Karpas-422 (cell line): ENCODE results near the gene DBH. TPM values are rescaled to one million over a fixed set of nuclear protein-coding genes. Genes with fewer than 3 reads are reported as not detected.

ENCODE experiments used
- DNase-seq: peaks from one replicate; pipeline ENCODE4 v3.0.0-alpha.2; 2015
- H2AFZ ChIP-seq: fragments of 200-600 bp; sonication (generic); 2 replicates; pipeline ENCODE4 v1.6.1; 2014; ENCODE audit warnings: antibody characterized with exemption, low read length, mixed read lengths
- H3K27ac ChIP-seq: fragments of 200-600 bp; sonication (generic); 2 replicates; pipeline ENCODE4 v1.5.1; 2014; ENCODE audit warnings: mild to moderate bottlenecking, low read length, moderate library complexity
- H3K27me3 ChIP-seq: fragments of 200-600 bp; sonication (generic); 2 replicates; pipeline ENCODE4 v1.6.1; 2014; ENCODE audit warnings: low read length, mixed read lengths
- H3K36me3 ChIP-seq: fragments of 200-600 bp; sonication (generic); 2 replicates; pipeline ENCODE4 v1.6.1; 2014; ENCODE audit warnings: low read length, mixed read lengths; ENCODE audit not compliant: insufficient read depth
- H3K4me1 ChIP-seq: fragments of 200-600 bp; sonication (generic); 2 replicates; pipeline ENCODE4 v1.6.1; 2014; ENCODE audit warnings: mild to moderate bottlenecking, low read length, mixed read lengths
- H3K4me2 ChIP-seq: fragments of 200-600 bp; sonication (generic); 2 replicates; pipeline ENCODE4 v1.6.1; 2014; ENCODE audit warnings: low read length, low read depth, mild to moderate bottlenecking; ENCODE audit not compliant: poor library complexity, severe bottlenecking
- H3K4me3 ChIP-seq: fragments of 200-600 bp; sonication (generic); 2 replicates; pipeline ENCODE4 v1.5.1; 2014; ENCODE audit warnings: mild to moderate bottlenecking, antibody characterized with exemption, low read length, mixed read lengths
- H3K79me2 ChIP-seq: fragments of 200-600 bp; sonication (generic); 2 replicates; pipeline ENCODE4 v1.6.1; 2014; ENCODE audit warnings: mild to moderate bottlenecking, low read length, mixed read lengths
- H3K9ac ChIP-seq: fragments of 200-600 bp; sonication (generic); 2 replicates; pipeline ENCODE4 v1.6.0; 2014; ENCODE audit warnings: low read length
- H3K9me2 ChIP-seq: fragments of 200-600 bp; sonication (generic), shearing (Covaris generic); replicated peaks from 2 replicates; pipeline ENCODE4 v1.6.0; 2014; ENCODE audit warnings: mild to moderate bottlenecking, low read length, moderate library complexity; ENCODE audit not compliant: insufficient read depth
- H3K9me3 ChIP-seq: fragments of 300-700, 200-600 bp; sonication (generic); 2 replicates; pipeline ENCODE4 v1.6.1; 2014; ENCODE audit warnings: low read length, mixed read lengths
- H4K20me1 ChIP-seq: fragments of 200-600 bp; sonication (generic); 2 replicates; pipeline ENCODE4 v1.6.1; 2014; ENCODE audit warnings: mild to moderate bottlenecking, antibody characterized with exemption, low read length, low read depth; ENCODE audit not compliant: insufficient read depth
- total RNA-seq: library from RNA; depleted of rRNA; stranded (reverse); fragments of >200 nt; shearing (Covaris generic); gene quantifications from 2 replicates; pipeline ENCODE4 v1.2.3, GENCODE V29; 2014; ENCODE audit warnings: low replicate concordance

The DBH gene
- total RNA-seq, 1 experiment from 2014 or later, result not detected

GRCh38 chr9:133607381-133607780, 28.8 kb upstream of the DBH start:
- Histone ChIP-seq H3K9me3 (no peaks in the 10 kb centered on the region), H3K27ac (no peak overlapping the region), H3K9me2 (no peaks in the 10 kb centered on the region), H3K36me3 (no peaks in the 10 kb centered on the region), H4K20me1 (no peaks in the 10 kb centered on the region), H2AFZ (no peak overlapping the region), H3K79me2 (no peaks in the 10 kb centered on the region), H3K4me3 (no peak overlapping the region), H3K4me1 (peaks cover 14% of the 10 kb centered on the region), H3K27me3 (no peaks in the 10 kb centered on the region), H3K9ac (no peak overlapping the region), H3K4me2 (no peak overlapping the region)
- no peak for DNase-seq

GRCh38 chr9:133607976-133608375, 28.2 kb upstream of the DBH start:
- Histone ChIP-seq H3K27ac (no peak overlapping the region), H4K20me1 (no peaks in the 10 kb centered on the region), H3K4me1 (peaks cover 14% of the 10 kb centered on the region), H3K36me3 (no peaks in the 10 kb centered on the region), H3K79me2 (no peaks in the 10 kb centered on the region), H3K9ac (no peak overlapping the region), H3K9me3 (no peaks in the 10 kb centered on the region), H3K4me3 (no peak overlapping the region), H3K27me3 (no peaks in the 10 kb centered on the region), H3K9me2 (no peaks in the 10 kb centered on the region), H3K4me2 (no peak overlapping the region), H2AFZ (no peak overlapping the region)
- DNase-seq, result no peak

GRCh38 chr9:133608382-133608781, 27.8 kb upstream of the DBH start:
- no peaks in the 10 kb centered on the region for H3K9me3 ChIP-seq
- H3K9me2 ChIP-seq, result no peaks in the 10 kb centered on the region
- no peak overlapping the region for H2AFZ ChIP-seq
- H3K9ac ChIP-seq, result no peak overlapping the region
- no peaks in the 10 kb centered on the region for H3K79me2 ChIP-seq
- no peak for DNase-seq
- H3K27ac ChIP-seq, result no peak overlapping the region
- H4K20me1 ChIP-seq, result no peaks in the 10 kb centered on the region
- no peak overlapping the region for H3K4me2 ChIP-seq
- H3K27me3 ChIP-seq, result no peaks in the 10 kb centered on the region
- no peak overlapping the region for H3K4me3 ChIP-seq
- H3K4me1 ChIP-seq, result peaks cover 14% of the 10 kb centered on the region
- H3K36me3 ChIP-seq, result no peaks in the 10 kb centered on the region

- no peaks in the 10 kb centered on the region for H3K79me2 ChIP-seq
- H2AFZ ChIP-seq, result no peak overlapping the region
- no peak for DNase-seq
- no peaks in the 10 kb centered on the region for H3K9me3 ChIP-seq
- H3K4me2 ChIP-seq, result no peak overlapping the region
- no peak overlapping the region for H3K4me3 ChIP-seq
- H3K36me3 ChIP-seq, result no peaks in the 10 kb centered on the region
- no peaks in the 10 kb centered on the region for H3K27me3 ChIP-seq
- H4K20me1 ChIP-seq, result no peaks in the 10 kb centered on the region
- H3K27ac ChIP-seq, result no peak overlapping the region
- H3K4me1 ChIP-seq, result peaks cover 14% of the 10 kb centered on the region
- H3K9me2 ChIP-seq, result no peaks in the 10 kb centered on the region
- H3K9ac ChIP-seq, result no peak overlapping the region
Observed at GRCh38 chr9:133608889-133609288, 27.3 kb upstream of the DBH start.

- H2AFZ ChIP-seq, result no peak within 1 kb of the TSS
- no peak within 1 kb of the TSS for H3K9ac ChIP-seq
- DNase-seq, result no peak
- H3K27ac ChIP-seq, result no peak within 1 kb of the TSS
- H3K9me3 ChIP-seq, result no peaks in the 10 kb centered on the region
- no peaks in the 10 kb centered on the region for H3K36me3 ChIP-seq
- H3K4me3 ChIP-seq, result no peak within 1 kb of the TSS
- H3K27me3 ChIP-seq, result no peaks in the 10 kb centered on the region
- no peaks in the 10 kb centered on the region for H3K79me2 ChIP-seq
- no peaks in the 10 kb centered on the region for H3K9me2 ChIP-seq
- H3K4me1 ChIP-seq, result peaks cover 8% of the 10 kb centered on the region
- no peaks in the 10 kb centered on the region for H4K20me1 ChIP-seq
- no peak within 1 kb of the TSS for H3K4me2 ChIP-seq
Observed at GRCh38 chr9:133609311-133610098, 26.7 kb upstream of the DBH start, which contains the start of gene FAM163B. TSS of gene FAM163B (minus strand) at chr9:133609389. CDS start at chr9:133580223, 29,166 bp downstream.

GRCh38 chr9:133610845-133611244, 25.3 kb upstream of the DBH start:
- Histone ChIP-seq H2AFZ (no peak overlapping the region), H3K27me3 (no peaks in the 10 kb centered on the region), H3K9me3 (no peaks in the 10 kb centered on the region), H4K20me1 (no peaks in the 10 kb centered on the region), H3K4me2 (no peak overlapping the region), H3K36me3 (no peaks in the 10 kb centered on the region), H3K4me3 (no peak overlapping the region), H3K27ac (no peak overlapping the region), H3K79me2 (no peaks in the 10 kb centered on the region), H3K9me2 (no peaks in the 10 kb centered on the region), H3K9ac (no peak overlapping the region), H3K4me1 (no peaks in the 10 kb centered on the region)
- DNase-seq, result no peak

- H3K4me1 ChIP-seq, result no peaks in the 10 kb centered on the region
- no peaks in the 10 kb centered on the region for H3K36me3 ChIP-seq
- no peak overlapping the region for H2AFZ ChIP-seq
- H3K9ac ChIP-seq, result no peak overlapping the region
- no peaks in the 10 kb centered on the region for H4K20me1 ChIP-seq
- H3K9me3 ChIP-seq, result no peaks in the 10 kb centered on the region
- no peak overlapping the region for H3K4me3 ChIP-seq
- H3K9me2 ChIP-seq, result no peaks in the 10 kb centered on the region
- no peaks in the 10 kb centered on the region for H3K27me3 ChIP-seq
- no peaks in the 10 kb centered on the region for H3K79me2 ChIP-seq
- H3K27ac ChIP-seq, result no peak overlapping the region
- DNase-seq, result no peak
- no peak overlapping the region for H3K4me2 ChIP-seq
Observed at GRCh38 chr9:133612051-133612450, 24.1 kb upstream of the DBH start.

GRCh38 chr9:133612816-133613215, 23.3 kb upstream of the DBH start:
- H2AFZ ChIP-seq, result no peak overlapping the region
- no peaks in the 10 kb centered on the region for H3K79me2 ChIP-seq
- H3K36me3 ChIP-seq, result no peaks in the 10 kb centered on the region
- no peaks in the 10 kb centered on the region for H3K9me2 ChIP-seq
- DNase-seq, result no peak
- no peak overlapping the region for H3K4me3 ChIP-seq
- no peaks in the 10 kb centered on the region for H3K27me3 ChIP-seq
- no peak overlapping the region for H3K9ac ChIP-seq
- no peaks in the 10 kb centered on the region for H3K4me1 ChIP-seq
- no peaks in the 10 kb centered on the region for H4K20me1 ChIP-seq
- H3K27ac ChIP-seq, result no peak overlapping the region
- no peaks in the 10 kb centered on the region for H3K9me3 ChIP-seq
- H3K4me2 ChIP-seq, result no peak overlapping the region
